Measurements from ENCODE around the gene HOXB3.
A peak's percentile ranks its signal among the peaks of the same experiment; 100 is the strongest.

HOXB3 gene

DNA sequence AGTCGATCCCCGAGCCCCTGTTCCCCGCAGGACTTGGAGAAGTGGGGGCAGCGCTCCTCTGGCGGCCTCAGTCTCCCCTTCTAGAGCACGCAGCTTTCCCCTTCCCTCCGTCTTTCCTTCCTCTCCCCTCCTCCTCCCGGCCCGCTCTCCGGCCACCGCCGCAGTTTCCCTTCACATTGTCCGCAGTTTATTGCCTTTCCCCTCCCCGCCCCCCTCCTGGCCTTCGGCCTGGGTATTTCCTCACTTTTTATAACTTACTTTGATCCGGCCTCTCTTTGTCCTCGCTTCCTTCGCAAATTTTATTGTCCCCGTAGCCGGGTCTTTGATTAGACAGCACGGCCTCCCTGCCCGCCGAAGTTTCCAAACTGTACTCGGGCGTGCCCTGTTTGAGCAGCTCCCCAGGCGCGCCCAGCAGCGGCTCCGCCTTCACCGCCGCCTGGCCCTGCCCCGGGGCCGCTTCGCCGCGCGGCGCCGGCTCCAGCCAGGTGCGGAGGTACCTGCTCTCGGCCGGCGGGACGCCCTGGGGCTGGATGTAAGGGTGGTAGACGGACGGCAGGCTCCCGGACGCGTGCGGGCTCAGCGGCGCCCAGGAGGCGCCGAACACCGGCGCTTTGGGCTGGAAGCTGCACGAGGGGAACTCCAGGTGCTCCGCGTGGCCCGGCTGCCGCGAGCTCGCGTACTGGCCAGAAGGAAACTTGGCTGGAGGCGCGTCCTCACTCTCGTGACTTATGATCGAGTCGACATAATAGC is 35.6 kb upstream of the HOXB3 start:
- DNase-seq (ENCODE audit: low spot score), result no peak

- peak; percentile 61 for DNase-seq (ENCODE audit: low spot score)
Measured at GRCh38 chr17:48624544-48625494, 34.8 kb upstream of the HOXB3 start.

DNA sequence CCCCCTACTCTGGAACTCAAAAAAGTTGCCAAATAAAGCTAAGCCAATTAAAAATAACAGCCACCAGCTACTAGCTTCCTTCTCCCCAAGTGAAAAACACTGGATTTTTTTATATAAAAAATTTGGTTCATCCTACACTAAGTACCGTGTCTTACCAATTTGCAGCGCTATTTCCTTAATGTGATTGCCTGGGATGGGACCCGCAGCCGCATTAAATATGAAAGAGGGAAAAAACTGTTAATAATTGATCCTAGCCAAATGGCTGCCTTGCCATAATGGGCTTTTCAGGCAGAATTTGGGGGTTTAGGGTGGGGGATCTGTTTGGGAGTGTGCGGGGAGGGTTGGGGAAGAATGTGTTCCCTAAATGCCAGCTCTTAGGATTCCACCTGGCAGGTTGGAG is 34.1 kb upstream of the HOXB3 start:
- no peak for DNase-seq (ENCODE audit: low spot score)

DNA sequence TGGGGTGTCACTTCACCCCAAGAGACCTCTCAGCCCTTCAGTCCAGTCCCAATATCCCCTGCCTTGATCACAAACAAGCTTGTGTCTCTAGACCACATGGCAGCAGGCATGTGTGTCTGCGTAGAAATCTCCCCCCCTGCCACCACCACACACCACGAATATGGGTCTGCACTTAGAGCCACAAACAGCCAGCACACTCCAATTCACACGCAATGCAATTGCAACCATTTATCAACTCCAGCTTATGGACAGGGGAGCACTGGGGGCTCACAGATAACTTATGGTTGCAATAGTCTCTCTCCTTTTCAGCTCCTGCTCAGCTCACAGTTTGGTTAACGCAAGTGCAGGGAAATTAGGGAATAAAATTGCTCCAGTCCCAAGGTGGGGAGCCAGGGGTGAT is 33.5 kb upstream of the HOXB3 start:
- no peak for DNase-seq (ENCODE audit: low spot score)

DNA sequence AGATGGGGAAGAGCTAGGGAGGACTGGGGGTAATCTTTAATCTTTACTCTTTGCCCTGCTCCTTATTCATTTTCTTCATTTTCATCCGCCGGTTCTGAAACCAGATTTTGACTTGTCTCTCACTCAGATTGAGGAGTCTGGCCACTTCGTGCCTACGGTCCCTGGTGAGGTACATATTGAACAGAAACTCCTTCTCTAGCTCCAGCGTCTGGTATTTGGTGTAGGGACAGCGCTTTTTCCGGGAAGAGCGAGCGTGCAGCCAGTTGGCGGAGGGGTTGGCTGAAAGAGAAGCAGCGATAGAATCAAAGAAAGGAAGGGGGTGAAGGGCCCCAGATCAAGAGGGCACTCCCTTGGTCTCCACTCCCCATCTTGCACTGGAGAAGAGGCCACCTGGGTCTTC is 32.8 kb upstream of the HOXB3 start:
- no peak for DNase-seq (ENCODE audit: low spot score)

- no peak for DNase-seq (ENCODE audit: low spot score)
Measured at GRCh38 chr17:48621410-48622392, 31.7 kb upstream of the HOXB3 start.

DNA sequence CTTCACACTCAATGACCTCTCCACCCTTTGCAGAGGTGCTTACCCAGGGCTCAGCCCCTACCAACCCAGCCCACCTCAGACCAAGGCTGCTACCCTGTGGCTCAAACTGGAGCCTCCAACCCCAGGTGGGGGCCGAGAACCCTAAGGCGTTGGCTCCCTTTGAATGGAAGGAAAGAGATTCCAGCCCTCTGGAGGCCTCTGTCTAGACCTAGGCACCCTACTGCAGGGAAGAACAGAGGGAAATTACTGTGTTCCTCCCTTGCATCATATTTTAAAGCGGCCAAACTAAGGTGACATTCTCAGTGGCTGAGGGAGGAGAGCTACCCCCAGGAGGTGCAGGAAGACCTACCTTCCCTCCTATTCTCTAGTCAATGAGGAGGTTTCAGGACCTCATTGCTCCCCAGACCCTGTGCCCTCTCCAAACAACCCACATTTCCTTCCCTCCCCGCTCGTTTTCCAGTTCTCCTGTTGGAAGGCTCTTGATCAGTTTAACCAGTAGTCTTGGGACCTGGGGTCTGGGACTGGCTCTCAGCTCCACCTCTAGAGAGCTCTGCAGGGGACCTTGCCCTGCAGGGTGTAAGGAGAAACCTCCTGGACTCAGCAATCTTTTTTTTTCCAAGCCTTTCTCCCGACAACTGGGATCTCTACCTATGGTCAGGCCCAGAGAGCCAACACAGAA is 30.6 kb upstream of the HOXB3 start:
- DNase-seq (ENCODE audit: low spot score), result no peak

- DNase-seq (ENCODE audit: low spot score), result no peak
Measured at GRCh38 chr17:48619826-48620449, 29.9 kb upstream of the HOXB3 start.

- DNase-seq (ENCODE audit: low spot score), result peak; percentile 97
Measured at GRCh38 chr17:48618256-48618896, 28.3 kb upstream of the HOXB3 start.

GRCh38 chr17:48617471-48618255 is 27.6 kb upstream of the HOXB3 start:
- DNase-seq (ENCODE audit: low spot score), result no peak

- DNase-seq (ENCODE audit: low spot score), result no peak
Measured at GRCh38 chr17:48616717-48617470, 26.9 kb upstream of the HOXB3 start.

DNA sequence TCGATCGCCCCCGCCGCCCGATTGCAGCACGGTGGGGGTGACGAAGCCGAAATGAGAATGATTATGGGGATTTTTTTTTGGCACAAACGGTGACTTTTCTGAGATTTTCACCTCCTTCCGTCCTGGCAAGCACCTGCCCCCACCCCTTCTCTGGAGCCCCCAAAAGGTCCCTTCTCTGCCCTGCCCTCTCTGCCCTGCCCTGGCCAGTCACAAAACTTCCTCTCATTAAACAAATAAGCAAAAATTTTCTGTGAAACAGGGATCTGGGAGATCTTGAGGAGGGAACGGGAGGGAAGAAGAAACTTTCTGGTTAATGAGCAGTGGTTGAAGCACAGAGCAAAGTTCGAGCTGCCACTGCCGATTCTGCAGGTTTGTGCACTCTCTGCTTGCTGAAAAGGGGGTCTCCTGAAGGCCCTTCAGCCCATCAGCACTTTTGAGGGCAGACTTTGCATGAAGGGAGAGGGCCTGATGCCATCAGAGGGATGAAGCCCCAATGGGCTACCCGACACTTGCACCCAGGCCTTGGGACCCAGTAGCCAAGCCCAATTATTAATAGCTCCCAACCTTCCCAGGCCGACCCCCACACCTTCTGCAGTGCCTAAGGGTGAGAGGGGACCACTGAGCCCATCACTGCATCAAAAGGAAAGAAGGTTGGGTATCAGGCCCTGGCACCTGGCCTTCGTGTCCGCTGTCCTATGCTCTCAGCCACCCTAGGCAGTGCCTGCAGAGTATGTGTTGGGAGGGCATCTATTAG is 26.1 kb upstream of the HOXB3 start:
- no peak for DNase-seq (ENCODE audit: low spot score)

DNA sequence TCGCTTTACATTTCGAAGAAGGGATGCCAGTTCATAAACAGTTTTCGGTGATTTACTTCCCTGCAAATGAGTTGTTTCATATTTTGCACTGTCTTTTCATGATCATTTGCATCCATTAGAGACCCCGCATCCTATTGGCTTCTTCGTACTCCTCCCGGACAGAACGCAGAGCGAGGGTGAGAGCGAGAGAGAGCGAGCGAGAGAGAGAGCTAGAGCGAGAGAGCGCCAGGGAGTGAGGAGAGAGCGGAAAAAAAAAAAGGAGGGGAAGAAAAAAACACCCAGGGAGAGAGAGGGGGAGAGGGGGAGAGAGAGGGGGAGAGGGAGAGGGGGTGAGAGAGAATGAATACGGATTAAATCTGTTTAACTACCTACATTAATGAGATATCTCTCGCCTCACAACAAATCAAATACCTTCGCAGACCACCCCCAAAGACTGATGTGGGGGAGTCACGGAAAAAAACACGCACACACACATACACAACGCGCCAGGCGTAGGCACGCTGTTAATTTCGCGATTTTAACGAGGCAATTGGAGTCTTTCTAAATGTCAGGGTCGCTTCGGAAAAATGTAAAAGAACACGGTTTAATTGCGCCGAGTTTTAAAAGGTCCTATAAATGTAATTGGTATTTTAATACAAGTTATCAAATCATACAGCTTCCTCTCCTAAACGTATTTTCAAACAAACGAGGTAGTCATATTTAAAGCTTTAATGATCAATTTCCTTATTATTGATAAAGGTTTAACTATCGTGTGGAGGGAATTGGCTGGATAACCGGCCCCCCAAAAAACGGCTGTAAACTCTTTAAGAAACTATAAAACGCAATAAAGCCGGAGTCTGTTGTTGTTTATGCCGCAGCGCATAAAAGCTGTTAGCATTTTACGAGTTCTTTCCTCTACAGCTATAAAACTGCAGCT is 25.3 kb upstream of the HOXB3 start, which contains the start of gene HOXB8:
Gene HOXB8, minus strand, starts transcription at position 246 of the 916 bp plus-strand sequence. CDS start 588 bp downstream, outside the sequence.
- no peak for DNase-seq (ENCODE audit: low spot score)

DNA sequence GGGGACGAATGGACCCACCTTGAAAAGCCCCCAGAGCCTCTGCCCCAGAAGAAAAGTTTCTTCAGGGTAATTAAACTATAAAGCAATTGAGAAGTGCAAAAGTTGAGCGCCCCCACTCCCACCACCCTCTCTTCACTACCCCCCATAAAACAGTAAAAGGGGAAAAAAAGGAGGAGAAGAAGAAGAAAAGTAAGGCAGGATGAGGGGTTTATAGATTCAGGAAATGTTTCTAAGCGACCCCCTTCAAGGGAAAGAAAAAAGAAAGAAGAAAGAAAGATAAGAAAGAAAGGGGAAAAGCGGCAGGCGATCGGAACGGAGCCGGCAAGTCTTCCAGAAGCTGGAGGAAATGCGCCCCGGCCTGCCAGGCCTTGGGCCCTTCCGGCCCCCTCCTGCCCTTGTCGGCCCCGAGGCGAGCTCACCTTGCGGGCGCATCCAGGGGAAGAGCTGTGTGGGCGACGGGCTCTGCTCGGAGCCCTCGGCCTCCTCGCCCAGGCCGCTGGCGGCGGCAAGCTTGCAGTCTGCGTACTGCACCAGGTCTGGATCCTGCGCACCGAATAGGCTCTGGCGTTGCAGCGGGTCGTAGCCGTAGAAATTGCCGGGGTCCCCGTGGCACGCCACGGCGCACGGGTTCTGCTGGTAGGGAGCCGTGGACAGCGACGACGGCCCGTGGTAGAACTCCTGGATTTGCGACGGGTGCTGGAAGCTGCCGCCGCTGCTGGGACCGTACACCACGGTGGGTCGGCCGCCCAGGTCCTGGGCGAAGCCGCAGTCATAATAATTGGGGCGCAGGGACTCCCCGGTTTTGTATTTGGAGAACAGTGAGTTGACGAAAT is 24.0 kb upstream of the HOXB3 start:
- no peak for DNase-seq (ENCODE audit: low spot score)

DNA sequence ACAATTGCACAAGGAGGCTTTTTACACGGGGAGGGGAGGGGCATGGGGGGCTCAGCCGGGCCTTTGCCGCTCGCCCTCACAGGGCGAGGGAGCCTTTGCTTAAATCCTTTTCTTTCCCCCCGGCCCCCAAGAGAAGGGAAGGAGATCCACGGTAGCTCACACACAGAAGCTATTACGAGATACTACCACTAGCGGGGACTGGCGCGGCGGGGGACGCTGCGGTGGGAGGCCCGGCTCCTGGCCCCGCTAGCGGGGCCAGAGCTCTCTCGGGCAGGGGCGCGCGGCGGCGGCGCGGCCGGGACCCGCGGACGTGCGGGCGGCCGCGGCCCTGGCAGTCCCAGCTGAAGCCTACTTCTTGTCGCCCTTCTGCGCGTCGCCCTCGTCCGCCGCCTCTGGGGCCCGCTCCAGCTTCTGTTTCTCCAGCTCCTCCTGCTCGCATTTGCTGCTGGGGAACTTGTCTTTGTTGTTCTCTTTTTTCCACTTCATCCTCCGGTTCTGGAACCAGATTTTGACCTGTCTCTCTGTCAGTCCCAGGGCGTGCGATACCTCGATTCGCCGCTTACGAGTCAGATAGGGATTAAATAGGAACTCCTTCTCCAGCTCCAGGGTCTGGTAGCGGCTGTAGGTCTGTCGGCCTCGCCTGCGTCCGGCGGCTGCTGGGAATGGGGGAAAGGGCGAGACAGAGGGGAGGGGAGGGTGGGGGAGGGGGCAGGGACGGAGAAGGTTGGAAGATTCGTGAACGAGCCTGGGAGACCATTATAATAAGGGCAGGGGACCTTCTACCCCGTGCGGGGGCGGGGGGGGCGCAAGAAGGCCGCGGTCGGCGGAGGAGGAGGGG is 23.0 kb upstream of the HOXB3 start:
- peak; percentile 84 for DNase-seq (ENCODE audit: low spot score)
